ENCODE results near the gene RAB40A. TPM values are rescaled to one million over a fixed set of nuclear protein-coding genes. Genes with fewer than 3 reads are reported as not detected.
"Not testable (repeated sequence)": the region's sequence is repeated elsewhere in the genome, so short reads cannot be mapped to it uniquely, and the experiment has no call there.

The RAB40A gene
- total RNA-seq, 1 experiment from 2014 or later, result not detected

GRCh38 chrX:103523605-103524004 lies 4.3 kb upstream of the RAB40A start:
- DNase-seq (ENCODE audit: low spot score), result no peak

GRCh38 chrX:103520386-103520785 lies 1.1 kb upstream of the RAB40A start:
- no peak for DNase-seq (ENCODE audit: low spot score)

- no peak for DNase-seq (ENCODE audit: low spot score)
Observed at GRCh38 chrX:103518571-103518970, 718 bp downstream of the RAB40A start.

GRCh38 chrX:103517246-103517645 lies 2.0 kb downstream of the RAB40A start:
- DNase-seq (ENCODE audit: low spot score), result no peak

- DNase-seq (ENCODE audit: low spot score), result no peak
Observed at GRCh38 chrX:103513476-103514108, 5.7 kb downstream of the RAB40A start.

GRCh38 chrX:103513067-103513466 lies 6.2 kb downstream of the RAB40A start:
- no peak for DNase-seq (ENCODE audit: low spot score)

GRCh38 chrX:103510031-103510430 lies 9.3 kb downstream of the RAB40A start:
- no peak for DNase-seq (ENCODE audit: low spot score)

- no peak for DNase-seq (ENCODE audit: low spot score)
Observed at GRCh38 chrX:103503853-103504207, 15.5 kb downstream of the RAB40A start.

GRCh38 chrX:103503163-103503852 lies 16.0 kb downstream of the RAB40A start:
- DNase-seq (ENCODE audit: low spot score), result no peak

- no peak for DNase-seq (ENCODE audit: low spot score)
Observed at GRCh38 chrX:103498786-103499185, 20.5 kb downstream of the RAB40A start.

GRCh38 chrX:103495786-103496185 lies 23.5 kb downstream of the RAB40A start:
- DNase-seq (ENCODE audit: low spot score), result no peak

GRCh38 chrX:103493578-103493977 lies 25.7 kb downstream of the RAB40A start:
- DNase-seq (ENCODE audit: low spot score), result not testable (repeated sequence)

- DNase-seq (ENCODE audit: low spot score), result not testable (repeated sequence)
Observed at GRCh38 chrX:103489733-103490132, 29.6 kb downstream of the RAB40A start.

GRCh38 chrX:103488794-103489193 lies 30.5 kb downstream of the RAB40A start:
- no peak for DNase-seq (ENCODE audit: low spot score)

GRCh38 chrX:103488332-103488731 lies 31.0 kb downstream of the RAB40A start:
- DNase-seq (ENCODE audit: low spot score), result no peak

GRCh38 chrX:103483720-103484119 lies 35.6 kb downstream of the RAB40A start:
- DNase-seq (ENCODE audit: low spot score), result no peak

- no peak for DNase-seq (ENCODE audit: low spot score)
Observed at GRCh38 chrX:103480526-103480925, 38.8 kb downstream of the RAB40A start.

- no peak for DNase-seq (ENCODE audit: low spot score)
Observed at GRCh38 chrX:103477496-103477895, 41.8 kb downstream of the RAB40A start.

- DNase-seq (ENCODE audit: low spot score), result no peak
Observed at GRCh38 chrX:103475381-103475780, 43.9 kb downstream of the RAB40A start.

GRCh38 chrX:103469977-103470376 lies 49.3 kb downstream of the RAB40A start:
- DNase-seq (ENCODE audit: low spot score), result not testable (repeated sequence)

GRCh38 chrX:103467887-103468286 lies 51.4 kb downstream of the RAB40A start:
- DNase-seq (ENCODE audit: low spot score), result no peak

- DNase-seq (ENCODE audit: low spot score), result no peak
Observed at GRCh38 chrX:103467156-103467555, 52.1 kb downstream of the RAB40A start.

GRCh38 chrX:103464774-103465117 lies 54.5 kb downstream of the RAB40A start:
- peak; percentile 29 for DNase-seq (ENCODE audit: low spot score)

All from A172 (cell line).